ENCODE data around the gene SGMS1.

SGMS1 gene

DNA sequence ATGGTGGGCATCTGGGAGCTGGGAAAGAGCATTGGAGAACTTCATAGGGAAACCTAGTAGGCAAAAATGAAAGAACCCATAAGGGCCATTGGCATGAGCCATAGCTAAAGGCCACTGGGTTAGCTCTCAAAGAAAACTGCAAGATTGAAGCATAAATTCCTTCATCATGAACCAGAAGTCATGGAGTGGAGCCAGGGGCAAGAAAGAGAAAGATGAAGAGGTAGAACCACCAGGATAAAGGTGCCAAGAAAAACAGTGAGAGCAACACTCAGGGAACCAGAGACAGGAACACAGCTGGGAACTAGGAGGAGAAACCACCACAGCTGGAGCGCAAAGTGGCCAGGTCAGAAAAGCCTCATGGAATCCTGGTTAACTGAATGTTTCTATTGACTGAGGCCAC, 11.5 kb upstream of the SGMS1 start:
- no peak for DNase-seq

DNA sequence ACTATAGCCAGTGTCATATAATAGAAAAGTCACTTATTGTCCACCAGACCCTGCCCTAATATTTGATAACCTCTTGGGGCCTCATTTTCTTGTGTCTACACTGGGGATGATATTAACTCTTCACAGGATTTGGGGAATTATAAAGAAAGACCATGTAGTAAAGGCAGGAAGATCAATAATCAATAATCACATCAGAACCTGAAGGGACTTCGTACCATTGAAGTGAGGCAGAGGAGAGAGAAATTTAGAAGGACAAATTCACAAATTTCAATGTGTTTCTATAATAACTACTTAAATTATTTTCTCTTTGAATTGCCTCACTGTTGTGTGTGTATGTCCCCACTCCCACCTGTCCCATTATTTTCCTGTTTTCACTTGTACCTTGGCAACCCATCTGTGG, 10.7 kb upstream of the SGMS1 start:
- DNase-seq, result no peak

DNA sequence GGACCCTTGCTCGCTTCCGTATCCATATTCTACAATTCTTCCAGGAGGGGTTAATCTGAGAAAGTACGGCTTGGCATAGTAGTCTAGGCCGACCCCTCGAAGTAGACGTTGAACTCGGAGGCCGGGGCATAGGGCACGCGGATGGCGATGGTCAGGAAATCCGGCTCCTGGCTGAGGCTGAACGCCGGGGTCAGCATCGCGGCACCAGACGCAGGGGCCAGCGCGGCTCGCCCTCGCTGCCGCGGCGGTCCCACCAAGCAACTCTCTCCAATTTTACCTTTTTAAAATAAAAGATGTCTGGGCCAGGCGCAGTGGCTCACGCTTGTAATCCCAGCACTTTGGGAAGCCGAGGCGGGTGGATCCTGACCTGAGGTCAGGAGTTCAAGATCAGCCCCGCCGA, 7.3 kb upstream of the SGMS1 start:
- DNase-seq, result no peak

DNA sequence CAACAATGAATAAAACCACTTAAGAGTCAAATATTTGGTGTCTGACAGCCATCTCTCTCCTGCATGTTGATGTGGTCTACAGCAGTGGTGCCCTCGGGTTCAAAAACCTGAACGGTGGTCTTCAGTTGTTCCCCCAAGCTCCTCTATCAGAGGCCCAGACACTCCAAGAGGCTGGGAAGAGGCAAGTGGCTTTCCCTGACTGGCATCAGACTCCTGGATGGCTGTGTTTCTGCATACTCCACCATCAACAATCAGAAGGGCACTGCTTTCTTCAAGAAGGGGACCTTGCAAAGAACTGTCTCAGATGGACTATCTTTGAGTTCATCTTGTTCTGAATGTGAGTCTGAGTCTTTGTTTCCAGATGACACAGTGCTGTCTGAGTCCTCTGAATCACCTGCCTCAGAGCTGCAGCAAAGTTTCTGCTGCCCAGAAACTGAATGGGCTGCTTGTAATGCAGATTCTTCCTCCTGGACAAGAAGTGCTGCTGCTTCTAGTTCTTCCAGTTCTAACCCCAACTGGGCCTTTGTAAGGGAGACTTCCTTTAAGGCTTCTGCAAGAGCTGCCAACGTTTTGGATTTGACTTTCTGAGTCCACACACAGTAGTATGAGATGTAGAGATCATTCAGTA, 5.9 kb upstream of the SGMS1 start:
- DNase-seq, result no peak

DNA sequence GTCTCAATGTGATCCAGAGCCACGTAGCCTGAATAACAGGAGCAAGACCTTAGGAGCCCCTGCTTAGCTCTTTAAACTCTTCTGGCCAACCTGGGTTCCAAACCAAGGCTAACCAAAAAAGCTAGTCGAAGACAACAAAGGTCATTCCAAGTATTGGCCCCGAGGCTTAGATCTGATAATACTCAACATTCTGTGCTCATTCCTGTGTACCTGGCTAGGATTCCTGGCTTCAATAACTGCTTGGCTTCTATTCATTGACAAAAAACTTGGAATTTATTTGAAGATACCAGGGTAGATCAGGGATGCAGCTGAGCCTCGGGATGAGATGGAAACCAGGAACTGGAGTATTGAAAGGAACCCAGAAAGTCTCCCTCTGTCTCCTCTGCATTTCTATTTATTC, 4.1 kb upstream of the SGMS1 start:
- no peak for DNase-seq

DNA sequence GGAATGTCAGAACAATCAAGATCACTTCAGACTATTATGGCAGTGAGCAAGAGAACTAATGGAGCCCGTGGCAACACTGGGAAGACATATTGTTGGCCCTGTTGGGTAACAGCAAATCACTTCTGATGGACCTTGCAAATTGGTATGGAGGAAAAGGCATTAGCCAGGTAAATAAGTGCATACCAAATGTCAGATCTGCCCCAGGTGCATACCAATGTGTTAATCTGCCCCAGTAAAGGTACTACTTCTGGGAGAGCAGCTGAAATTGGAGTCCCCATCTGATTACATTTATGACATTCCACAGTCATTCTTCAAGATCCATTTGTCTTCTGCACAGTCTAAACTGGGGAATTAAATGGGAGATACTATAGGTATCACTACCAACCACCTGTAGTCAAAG, 3.7 kb upstream of the SGMS1 start:
- no peak for DNase-seq

DNA sequence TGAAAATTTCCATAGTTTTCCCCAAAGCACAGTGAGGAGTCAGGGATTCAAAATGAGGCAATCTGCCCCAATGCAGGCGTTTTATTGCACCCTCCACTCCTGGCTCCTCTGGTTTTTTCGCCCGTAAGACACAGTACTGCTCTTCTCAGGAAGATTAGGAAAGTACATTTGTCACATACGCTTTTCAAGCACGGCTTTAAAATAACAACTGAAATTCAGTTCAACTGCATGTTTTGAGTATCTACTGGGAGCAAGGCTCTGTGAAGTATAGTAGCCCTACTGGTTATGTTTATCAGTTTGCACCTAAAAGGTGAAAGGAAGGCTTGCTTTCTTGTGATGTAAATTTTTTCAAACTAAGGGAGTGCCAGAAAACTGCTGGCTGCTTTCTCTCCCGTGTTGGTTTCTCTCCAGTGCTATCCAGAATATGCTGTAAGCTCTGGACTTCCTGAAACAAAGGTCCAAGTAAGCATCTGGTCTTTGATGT, 1.9 kb upstream of the SGMS1 start:
- peak; percentile 31 for DNase-seq

DNA sequence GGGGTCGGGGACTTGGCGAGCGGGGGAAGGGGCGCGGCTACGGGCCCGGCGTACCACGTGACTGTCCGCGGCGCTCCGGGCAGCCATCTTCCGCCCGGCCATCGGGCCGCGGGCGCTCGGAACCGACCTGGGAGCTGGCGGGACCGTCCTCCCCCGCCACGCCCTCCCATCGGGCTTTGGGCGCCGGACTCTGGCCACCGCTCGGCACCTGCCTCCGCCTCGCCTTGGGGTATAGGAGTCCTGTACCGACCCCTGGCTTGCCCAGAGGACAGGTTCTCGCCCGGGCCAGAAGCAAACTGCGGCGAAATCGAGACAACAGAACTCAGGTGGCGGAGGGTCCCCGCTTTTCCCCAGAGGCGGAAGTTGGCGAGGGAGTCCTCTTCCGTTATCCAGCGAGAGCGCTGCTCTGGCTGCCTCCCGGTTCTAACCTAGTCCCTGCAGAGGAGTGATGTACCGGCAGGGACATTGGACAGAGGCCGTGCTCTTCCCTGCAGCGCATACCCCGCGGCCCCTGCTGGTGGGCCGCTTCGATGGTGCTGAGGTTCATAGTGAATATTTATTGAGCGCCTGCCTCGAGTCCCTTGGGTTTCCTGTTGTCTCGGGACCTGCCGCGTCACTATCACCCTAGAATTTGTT, 1.2 kb upstream of the SGMS1 start:
- DNase-seq, result peak; percentile 87

DNA sequence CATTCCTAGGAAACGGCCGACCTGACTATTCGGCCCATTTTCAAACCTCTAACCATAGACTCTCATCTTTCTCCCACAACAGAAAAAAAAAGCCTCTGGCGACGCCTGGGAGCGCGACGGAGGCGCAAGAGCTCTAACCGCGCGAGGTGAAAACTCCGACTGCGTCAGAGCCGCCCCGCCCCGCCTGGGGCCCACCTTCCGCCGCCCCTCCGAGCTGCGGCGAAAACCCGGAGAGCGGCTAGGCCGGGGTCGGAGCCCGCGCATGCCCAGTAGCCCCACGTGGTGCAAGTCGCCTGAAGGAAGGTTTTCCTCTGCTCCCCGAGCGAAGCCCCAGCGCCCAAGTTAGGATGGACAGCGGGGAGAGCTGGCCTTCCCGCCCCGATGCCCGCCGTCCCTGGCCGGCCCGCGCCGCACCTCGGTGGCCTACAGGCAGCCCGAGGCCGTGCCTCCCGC, 683 bp upstream of the SGMS1 start:
- DNase-seq, result peak; percentile 90

DNA sequence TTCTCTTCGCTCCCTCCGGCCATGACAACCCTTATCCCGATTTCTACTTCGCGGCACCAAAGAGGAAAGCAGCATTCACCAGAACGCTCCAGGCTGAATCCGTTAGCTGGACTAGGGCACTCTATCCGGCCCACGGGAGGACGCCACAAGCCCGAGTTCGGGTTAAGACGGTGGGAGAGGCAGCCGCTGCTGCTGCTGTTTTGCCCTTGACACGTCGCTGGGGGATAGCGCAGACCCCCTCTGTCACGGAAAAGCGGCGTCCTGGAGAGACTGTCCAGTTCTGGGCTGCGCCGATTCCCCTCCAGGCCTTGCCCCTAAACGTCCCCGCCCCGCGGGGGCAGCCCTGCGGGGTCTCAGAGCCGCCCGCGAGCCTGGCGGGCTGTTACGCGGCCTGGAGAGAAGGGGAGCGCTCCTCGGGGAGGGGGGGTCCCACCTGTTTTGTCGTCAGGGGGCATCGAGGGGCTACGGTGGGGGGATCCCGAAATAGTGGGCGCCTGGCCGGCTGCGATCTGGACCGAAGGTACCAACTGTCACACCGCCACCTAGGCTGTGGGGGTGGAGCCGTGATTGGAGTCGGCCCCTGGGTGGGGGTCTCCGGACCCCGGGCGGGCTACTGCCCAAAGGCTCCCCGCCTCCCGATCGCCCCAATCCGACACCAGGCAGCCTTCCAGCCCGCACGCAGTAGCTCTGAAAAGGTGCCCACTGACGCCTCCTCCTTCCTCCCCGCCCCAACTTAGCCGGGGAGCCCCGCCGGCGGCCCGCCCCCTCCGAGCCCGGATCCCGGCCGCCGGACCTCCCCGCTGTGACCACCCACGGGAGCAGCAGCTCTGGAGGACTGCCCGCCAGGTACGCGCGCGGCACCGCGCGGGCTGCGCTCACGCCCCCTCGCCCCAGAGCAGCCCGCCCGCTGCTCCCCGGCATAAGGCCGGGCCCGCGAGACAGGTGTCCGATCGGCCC, 772 bp downstream of the SGMS1 start:
- no peak for DNase-seq

DNA sequence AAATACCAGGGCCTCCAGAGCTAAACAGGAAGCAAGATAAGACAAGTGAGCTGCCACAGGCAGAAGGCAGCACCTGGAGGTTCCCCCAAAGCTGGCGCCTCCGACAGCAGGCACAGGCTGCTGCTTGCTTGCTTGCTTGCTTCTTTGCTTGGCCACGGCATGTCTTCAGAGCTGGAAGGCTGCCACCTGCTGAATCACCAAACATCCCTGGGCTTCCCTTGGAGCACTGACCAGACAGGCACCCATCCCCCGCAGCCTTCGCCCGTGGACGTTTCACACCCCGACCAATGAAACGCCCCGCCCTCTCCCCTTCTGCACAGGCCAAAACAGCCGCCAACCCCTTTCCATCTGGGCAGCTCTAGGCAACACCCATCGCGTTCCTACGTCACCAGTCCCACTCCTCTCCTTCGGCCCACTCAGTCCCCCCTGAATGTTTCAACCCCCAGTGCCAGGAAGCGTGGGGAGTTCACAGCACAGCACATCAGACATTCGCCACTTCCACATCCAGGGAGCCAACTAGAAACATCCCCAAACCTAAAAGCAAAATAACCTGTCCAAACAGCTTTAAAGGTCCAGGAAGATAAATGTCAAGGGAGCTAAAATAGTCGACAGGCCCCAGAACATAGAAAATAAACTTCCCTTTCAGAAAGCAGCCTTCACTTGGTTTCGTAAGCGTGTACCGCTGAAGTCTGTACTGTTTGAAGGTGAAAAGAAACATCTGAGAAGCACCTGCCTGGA, 1.6 kb downstream of the SGMS1 start:
- peak; percentile 36 for DNase-seq

DNA sequence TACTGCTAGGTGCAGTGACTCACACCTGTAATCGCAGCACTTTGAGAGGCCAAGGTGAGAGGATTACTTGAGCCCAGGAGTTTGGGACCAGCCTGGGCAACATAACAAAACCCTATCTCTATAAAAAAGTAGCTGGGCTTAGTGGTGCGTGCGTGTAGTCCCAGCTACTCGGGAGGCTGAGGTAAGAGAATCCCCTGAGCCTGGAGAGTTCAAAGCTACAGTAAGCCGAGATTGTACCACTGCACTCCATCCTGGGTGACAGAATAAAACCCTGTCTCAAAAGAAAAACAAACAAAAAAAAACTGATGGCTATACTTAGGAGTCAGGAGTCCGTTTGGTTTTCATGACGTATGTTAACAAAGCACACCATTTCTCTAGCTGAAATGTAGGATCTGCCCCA, 2.9 kb downstream of the SGMS1 start:
- no peak for DNase-seq

DNA sequence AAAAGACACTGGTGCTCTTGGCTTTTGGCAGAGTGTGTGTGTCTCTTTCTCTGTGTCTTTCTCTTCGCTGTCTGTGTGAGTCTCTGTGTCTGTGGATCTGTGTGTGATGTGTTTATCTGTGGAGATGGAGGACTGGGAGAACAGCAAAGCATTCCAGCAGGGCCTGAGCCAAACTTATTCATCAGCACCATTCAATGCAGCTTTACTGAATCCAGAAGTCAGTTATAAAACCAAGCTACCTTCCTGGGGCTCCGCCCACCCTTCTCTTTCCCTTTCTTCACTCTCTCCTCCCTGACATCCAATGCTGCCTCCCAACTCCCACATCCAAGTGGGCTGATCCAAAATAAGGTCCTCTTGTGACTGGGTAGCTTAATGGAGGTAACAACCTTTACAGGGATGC, 3.9 kb downstream of the SGMS1 start:
- DNase-seq, result no peak

DNA sequence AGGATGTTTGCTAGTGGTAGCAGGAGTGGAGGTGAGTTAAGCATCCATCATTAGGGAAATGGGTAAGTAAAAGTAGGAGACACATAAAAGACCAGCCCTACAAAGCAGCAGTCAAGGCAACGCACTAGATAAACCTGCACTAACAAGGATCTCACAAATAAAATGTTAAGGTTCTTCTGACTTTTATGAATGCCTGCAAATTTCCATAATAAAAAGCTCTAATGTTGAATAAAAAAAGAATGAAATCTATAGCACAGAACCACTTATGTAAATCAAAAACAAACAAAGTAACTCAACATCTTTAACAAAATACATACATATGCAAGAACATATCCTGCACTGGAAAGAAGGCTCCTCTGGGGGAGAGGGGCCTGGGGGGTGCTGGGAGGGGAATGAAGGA, 4.6 kb downstream of the SGMS1 start:
- DNase-seq, result no peak

DNA sequence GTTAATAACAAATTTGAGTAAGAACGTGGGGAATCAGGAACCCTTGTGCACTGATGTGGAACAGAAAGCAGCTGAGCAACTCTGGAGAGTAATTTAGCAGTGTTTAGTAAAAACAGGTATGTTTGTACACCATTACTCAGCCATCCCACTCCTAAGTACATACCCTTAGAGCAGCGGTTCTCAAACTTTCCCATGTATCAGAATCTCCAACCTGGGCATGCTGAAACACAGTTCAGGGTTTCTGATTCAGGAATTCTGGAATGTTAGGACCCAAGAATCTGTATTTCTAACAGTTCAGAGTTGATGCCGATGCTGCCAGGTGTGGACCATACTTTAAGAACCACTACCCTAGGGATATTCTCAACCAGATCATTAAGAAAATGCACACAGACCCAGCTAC, 5.1 kb downstream of the SGMS1 start:
- DNase-seq, result no peak

DNA sequence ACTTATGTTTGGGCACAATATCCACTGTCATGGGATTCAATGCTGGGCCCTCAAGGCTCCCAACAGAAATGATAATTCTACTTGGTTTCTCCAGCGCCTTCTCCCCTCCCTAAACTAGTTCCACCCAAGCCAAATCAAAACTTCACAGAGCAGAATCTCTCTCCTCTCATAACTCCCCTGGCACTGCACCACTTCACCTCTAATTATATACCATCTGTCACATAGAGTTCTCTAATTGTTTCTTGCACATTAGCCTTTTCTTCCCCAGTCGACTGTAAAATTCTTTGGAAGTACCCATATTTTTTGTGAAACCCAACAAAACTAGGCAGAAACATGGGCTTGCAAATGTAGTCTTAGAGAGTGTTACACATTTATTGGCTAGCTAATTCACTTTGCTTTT, 8.1 kb downstream of the SGMS1 start:
- DNase-seq, result peak; percentile 6

DNA sequence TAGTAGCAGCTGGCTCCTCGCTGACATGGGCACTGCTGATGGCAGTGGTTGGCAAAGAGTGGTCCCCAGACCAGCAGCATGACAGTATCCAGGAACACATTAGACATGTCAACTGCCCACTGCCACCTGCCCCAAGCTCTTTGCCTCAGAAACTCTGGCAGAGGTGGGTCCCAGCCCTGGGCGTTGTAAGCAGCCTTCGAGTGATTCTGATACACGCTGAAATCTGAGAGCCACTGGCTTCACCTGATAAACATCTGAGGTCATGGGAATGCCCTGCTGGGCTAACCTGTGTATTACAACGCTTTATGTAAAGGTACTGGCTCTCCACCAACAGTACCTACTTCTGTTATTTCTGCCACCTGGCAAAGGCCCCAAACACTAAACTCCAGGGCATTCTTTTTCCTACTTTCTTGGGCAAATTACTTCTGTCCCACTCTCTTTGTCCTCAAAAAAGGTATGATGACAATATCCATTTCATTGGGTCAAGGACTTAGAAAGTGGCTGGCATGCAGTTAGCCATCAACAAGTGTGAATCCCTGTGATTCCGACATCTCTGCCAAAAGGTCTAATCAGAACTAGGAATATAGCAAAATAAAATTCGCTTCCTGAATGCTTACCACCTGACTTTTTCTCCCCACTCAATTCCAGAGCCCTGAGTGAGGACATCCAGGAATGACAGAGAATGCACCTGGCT, 9.2 kb downstream of the SGMS1 start:
- DNase-seq, result no peak

DNA sequence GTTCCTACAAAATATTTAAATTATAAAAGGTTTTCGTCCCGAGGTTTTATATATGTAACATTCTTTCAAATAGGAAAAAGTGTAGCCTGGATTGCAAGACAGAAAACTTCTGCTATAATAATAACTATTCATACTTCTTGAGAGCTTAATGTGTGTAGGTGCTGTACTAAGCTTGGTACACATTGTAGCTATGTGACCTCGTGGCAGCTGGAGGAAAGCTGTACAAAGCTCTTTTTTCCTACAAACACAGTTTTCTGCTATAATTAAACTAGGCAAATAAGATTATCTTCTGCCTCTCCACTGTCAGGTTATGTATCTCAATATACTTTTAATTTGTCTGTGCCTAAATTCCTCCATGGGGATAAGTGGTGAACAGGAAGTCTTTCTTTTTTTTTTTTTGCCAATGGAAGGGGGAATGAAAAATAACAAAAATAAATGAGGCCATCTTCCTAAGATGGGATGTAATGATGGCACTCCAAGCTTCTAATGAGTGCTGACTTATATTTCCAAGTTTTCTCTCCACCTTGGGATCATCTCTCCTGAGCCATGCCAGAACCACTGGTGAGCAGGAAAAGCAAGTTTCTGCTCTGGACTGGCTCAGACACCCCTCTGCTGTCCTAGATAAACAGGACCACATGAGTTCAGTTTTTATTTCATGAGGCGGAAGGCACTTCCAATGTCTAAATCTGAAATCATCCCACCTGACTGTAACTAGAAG, 9.9 kb downstream of the SGMS1 start:
- no peak for DNase-seq

DNA sequence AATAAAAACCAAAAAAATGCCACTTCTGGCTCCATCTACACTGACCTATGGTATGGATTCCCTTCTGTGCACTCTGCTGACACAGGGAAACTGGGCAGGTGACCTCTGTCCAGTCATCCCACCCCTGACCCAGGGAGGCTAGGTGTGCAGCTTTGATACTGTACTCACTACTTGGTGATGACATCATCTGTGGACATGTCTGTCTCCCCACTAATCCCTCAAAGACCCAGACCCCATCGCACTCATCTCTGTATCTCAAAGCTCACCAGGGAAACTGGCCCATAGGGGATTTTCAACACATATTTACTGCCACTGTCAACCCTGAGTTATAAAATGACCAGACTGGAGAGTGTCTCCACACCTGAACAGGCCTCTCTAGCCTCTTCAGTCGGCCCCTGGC, 10.6 kb downstream of the SGMS1 start:
- no peak for DNase-seq

DNA sequence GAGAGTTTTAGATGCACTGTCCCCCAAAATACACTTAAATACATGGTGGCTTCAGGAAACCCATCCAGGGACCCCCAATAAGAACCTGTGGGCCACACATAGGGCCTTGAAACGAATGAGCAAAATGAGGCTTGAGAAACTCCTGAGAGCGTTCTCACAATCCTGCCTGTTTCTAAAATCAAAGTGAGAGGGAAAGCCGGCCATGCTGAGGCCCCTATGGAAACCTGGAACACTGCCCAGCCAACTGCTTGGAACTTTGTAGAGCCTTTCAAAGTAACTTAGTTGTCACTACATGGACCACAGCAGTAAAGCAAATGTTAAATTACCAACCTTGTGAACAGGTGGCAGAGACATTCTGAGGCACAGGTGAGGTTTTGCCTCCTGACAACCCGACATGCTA, 13.4 kb downstream of the SGMS1 start:
- DNase-seq, result no peak

DNA sequence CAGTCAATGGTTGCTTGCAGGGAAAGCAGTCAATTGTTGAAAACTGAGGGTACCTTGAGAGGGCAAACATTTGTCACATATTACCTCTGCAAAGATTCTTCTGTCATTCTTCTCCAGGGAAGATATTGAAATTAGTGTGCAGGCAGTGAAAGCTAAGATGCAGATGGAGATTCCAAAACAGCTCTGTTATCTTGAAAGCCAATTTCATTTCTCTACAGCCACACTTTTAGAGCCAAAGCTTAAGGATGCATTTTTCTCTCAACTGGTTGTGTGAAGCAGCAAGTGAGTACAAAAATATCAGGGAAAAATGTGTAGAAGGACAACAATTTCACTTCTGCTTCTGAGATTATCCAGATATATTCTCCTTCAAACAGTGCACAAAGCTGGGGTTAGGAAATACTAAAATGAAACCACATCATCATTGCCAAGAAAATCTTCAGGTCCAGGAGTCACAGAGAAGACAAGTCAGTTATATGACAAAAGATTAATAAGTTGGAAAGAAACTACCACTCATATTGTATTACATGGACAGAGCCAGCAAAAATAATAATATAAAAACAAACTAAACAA, 16.3 kb downstream of the SGMS1 start:
- no peak for DNase-seq

DNA sequence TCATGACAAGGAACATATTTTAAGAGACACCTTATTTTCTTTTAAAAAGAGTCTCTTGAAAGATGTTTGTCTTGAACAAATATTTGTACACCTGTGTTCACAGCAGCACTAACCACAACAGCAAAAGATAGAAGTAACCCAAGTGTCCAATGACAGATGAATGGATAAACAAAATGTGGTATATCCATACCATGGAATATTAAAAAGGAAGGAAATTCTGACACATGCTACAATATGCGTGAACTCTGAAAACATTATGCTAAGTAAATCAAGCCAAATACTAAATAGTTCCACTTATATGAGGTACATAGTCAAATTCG, 17.8 kb downstream of the SGMS1 start:
- no peak for DNase-seq
